Upper lobe of right lung (tissue), 1 donor: ENCODE data around the gene ZNRF1. TPM values are rescaled to one million over a fixed set of nuclear protein-coding genes. Genes with fewer than 3 reads are reported as not detected.

Experiments used
- ATAC-seq: fragments of 200-7000 bp; cut with Tn5 transposase; one replicate; pipeline ENCODE4 v1.9.1; 2020; ENCODE audit warnings: mild to moderate bottlenecking, moderate library complexity
- DNase-seq: peaks from one replicate; pipeline ENCODE4 v3.0.0-alpha.2; 2020
- H3K27ac ChIP-seq: fragments of 200-600 bp; one replicate; pipeline ENCODE4 v1.8.0; 2022
- H3K27me3 ChIP-seq: fragments of 200-600 bp; one replicate; pipeline ENCODE4 v1.8.0; 2022; ENCODE audit warnings: mild to moderate bottlenecking
- H3K36me3 ChIP-seq: fragments of 200-600 bp; one replicate; pipeline ENCODE4 v1.8.0; 2022
- H3K4me1 ChIP-seq: fragments of 200-600 bp; one replicate; pipeline ENCODE4 v1.8.0; 2022
- H3K4me3 ChIP-seq: fragments of 200-600 bp; one replicate; pipeline ENCODE4 v1.8.0; 2022; ENCODE audit warnings: mild to moderate bottlenecking
- H3K9me3 ChIP-seq: fragments of 200-600 bp; one replicate; pipeline ENCODE4 v1.8.0; 2022
- intact Hi-C: fragments of 100-400 bp; cut with DNase I; formaldehyde crosslinking; loops from one replicate; pipeline ENCODE4 v1.11.0; 2022
- total RNA-seq: library from RNA; stranded (reverse); fragmentation: NEBNext Ultra II Directional; extraction: Animal tissue kit (Norgen Biotek cat#: 25700); gene quantifications from one replicate; pipeline ENCODE4 v1.2.1, GENCODE V29; 2021
- TF ChIP-seq, protein P1 (sequence below): fragments of 200-600 bp; IDR thresholded peaks from one replicate; pipeline ENCODE4 v1.8.0; 2022; ENCODE audit warnings: antibody characterized with exemption
- donor health status: DM: no; HTN: yes; CAD: no; lungs with severe emphysema.

Gene ZNRF1
- total RNA-seq, 1 donor from 2014 or later = 21.3 TPM

DNA sequence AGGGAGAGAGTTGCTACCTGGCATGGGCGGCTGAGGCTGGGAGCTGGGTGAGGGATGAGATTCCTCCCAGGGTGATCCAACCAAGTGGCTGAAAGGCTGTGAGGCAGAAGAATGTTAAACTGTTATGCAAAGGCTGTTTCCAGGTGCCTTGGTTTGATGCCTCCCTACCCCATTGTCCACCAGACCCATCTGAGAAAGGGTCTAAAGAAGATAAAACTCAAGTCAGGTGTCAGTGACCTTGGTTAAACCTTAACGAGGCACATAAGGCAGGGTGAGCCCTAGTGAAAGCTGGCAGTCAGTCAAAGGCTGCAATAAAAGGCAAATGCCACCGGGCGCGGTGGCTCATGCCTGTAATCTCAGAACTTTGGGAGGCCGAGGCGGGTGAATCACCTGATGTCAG lies 94.0 kb downstream of the ZNRF1 start:
- no peak for ATAC-seq
- H3K27ac ChIP-seq = no peak overlapping the region
- no peak for DNase-seq
- intact Hi-C loops = no loop called here
- H3K36me3 ChIP-seq = peaks cover 7% of the 10 kb centered on the region
- H3K9me3 ChIP-seq = no peaks in the 10 kb centered on the region
- H3K27me3 ChIP-seq = no peaks in the 10 kb centered on the region
- TF ChIP-seq, protein P1, sequence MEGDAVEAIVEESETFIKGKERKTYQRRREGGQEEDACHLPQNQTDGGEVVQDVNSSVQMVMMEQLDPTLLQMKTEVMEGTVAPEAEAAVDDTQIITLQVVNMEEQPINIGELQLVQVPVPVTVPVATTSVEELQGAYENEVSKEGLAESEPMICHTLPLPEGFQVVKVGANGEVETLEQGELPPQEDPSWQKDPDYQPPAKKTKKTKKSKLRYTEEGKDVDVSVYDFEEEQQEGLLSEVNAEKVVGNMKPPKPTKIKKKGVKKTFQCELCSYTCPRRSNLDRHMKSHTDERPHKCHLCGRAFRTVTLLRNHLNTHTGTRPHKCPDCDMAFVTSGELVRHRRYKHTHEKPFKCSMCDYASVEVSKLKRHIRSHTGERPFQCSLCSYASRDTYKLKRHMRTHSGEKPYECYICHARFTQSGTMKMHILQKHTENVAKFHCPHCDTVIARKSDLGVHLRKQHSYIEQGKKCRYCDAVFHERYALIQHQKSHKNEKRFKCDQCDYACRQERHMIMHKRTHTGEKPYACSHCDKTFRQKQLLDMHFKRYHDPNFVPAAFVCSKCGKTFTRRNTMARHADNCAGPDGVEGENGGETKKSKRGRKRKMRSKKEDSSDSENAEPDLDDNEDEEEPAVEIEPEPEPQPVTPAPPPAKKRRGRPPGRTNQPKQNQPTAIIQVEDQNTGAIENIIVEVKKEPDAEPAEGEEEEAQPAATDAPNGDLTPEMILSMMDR = no peak
- peaks cover 22% of the 10 kb centered on the region for H3K4me1 ChIP-seq
- no peak overlapping the region for H3K4me3 ChIP-seq

GRCh38 chr16:75093598-75094540 lies 95.0 kb downstream of the ZNRF1 start:
- no peak overlapping the region for H3K27ac ChIP-seq

DNA sequence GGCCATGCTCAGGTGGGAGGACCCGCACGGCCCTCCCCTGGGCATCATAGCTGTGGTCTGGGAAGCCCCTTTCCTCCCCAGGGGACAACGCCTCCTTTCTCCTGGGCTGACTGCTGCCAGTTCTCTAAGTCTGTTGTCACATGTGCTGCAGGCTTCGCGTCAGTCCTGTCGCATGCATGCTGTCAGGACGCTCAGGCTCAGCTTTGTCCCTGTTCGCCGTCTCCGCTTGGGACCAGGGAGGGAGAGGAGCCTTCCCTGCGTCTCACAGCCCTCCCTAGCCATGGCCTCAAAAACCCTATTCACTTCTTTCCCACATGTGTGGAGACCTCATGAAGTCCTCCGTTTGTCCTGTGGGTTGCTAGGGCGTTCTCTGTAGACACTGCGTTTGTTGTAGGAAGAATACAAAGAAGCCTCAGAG lies 96.4 kb downstream of the ZNRF1 start:
- TF ChIP-seq, protein P1 = no peak
- Histone ChIP-seq H3K4me3 (no peak overlapping the region), H3K9me3 (no peaks in the 10 kb centered on the region), H3K27me3 (no peaks in the 10 kb centered on the region), H3K4me1 (peaks cover 33% of the 10 kb centered on the region), H3K36me3 (peaks cover 7% of the 10 kb centered on the region), H3K27ac (no peak overlapping the region)
- ATAC-seq = no peak
- intact Hi-C loops = no loop called here
- no peak for DNase-seq

More at GRCh38 chr16:75093598-75094540, 95.0 kb downstream of the ZNRF1 start:
- no peaks in the 10 kb centered on the region for H3K9me3 ChIP-seq
- no peak for DNase-seq
- no peak for ATAC-seq
- H3K27me3 ChIP-seq = no peaks in the 10 kb centered on the region
- H3K4me3 ChIP-seq = no peak overlapping the region
- intact Hi-C loops = no loop called here
- H3K36me3 ChIP-seq = peaks cover 7% of the 10 kb centered on the region
- TF ChIP-seq, protein P1 = no peak
- peaks cover 25% of the 10 kb centered on the region for H3K4me1 ChIP-seq

- Histone ChIP-seq H3K27me3 (no peaks in the 10 kb centered on the region), H3K27ac (peak overlapping the region; percentile 5), H3K4me1 (peaks cover 36% of the 10 kb centered on the region), H3K36me3 (peaks cover 7% of the 10 kb centered on the region), H3K4me3 (no peak overlapping the region), H3K9me3 (no peaks in the 10 kb centered on the region)
- ATAC-seq (peak; percentile 76), DNase-seq (peak; percentile 77)
- TF ChIP-seq, protein P1 = peak; percentile 44
- intact Hi-C loops = no loop called here
Measured at GRCh38 chr16:75096656-75097055, 97.8 kb downstream of the ZNRF1 start.

DNA sequence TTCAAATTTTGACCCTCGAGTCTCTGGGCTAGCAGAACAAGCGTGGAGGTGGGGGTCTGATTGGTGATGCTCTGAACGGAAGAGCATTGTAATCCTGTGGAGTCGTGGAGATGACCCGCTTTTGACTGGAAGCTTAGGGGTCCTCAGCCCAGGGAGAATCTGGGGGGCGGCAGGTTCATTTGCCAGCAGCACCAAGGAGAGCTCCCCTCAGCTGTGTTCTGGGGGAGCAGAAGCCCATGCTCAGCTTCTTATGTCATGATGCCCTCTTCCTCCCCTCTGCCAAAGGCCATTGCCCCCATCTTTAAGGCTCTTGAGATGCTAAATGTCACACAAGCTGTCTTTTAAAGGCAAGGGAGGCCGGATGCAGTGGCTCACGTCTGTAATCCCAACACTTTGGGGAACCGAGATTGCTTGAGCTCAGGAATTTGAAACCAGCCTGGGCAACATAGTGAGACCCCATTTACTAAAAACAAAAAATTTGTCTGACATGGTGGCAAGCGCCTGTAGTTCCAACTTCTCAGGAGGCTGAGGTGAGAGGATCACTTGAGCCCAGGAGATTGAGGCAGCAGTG lies 98.5 kb downstream of the ZNRF1 start:
- H3K27me3 ChIP-seq = no peaks in the 10 kb centered on the region
- DNase-seq (no peak), ATAC-seq (no peak)
- H3K4me1 ChIP-seq = peaks cover 36% of the 10 kb centered on the region
- no peak overlapping the region for H3K4me3 ChIP-seq
- peaks cover 7% of the 10 kb centered on the region for H3K36me3 ChIP-seq
- peak overlapping the region; percentile 5 for H3K27ac ChIP-seq
- H3K9me3 ChIP-seq = no peaks in the 10 kb centered on the region
- intact Hi-C loops = no loop called here
- TF ChIP-seq, protein P1 = no peak
